Stimulated activated CD4-positive, alpha-beta T cell treated with anti-CD3 and anti-CD28 coated beads, Interleukin-1b, Interleukin-23, amount 100 ng/mL, for 24 hours (primary cell): Measurements from ENCODE around the gene BCAR3.
"Not testable (repeated sequence)": the region's sequence is repeated elsewhere in the genome, so short reads cannot be mapped to it uniquely, and the experiment has no call there.

ENCODE experiments used
- DNase-seq, 4 experiments: peaks; one replicate each; pipeline ENCODE4 v3.0.0-alpha.2; 2020; ENCODE audit warnings: low read depth in 4 of 4, low spot score in 1 of 4

Gene BCAR3

DNA sequence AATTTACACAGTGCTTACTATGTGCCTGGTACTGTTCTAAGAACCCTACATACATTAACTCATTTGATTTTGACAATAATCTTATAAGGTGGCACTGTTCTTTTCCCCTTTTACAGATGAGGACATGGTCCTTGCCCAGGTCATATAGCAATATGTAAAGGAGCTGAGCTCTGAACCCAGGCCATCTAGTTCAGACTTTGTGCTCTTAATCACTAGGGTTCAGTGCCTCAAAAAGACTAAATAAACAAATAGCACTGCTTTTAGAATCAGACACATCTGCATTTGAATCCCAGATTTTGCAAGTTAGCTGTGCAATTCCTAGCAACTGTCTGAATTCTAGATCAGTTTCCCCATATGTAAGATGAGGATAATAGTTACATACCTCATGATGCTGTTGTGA is 8.7 kb upstream of the BCAR3 start:
- no peak for DNase-seq

DNA sequence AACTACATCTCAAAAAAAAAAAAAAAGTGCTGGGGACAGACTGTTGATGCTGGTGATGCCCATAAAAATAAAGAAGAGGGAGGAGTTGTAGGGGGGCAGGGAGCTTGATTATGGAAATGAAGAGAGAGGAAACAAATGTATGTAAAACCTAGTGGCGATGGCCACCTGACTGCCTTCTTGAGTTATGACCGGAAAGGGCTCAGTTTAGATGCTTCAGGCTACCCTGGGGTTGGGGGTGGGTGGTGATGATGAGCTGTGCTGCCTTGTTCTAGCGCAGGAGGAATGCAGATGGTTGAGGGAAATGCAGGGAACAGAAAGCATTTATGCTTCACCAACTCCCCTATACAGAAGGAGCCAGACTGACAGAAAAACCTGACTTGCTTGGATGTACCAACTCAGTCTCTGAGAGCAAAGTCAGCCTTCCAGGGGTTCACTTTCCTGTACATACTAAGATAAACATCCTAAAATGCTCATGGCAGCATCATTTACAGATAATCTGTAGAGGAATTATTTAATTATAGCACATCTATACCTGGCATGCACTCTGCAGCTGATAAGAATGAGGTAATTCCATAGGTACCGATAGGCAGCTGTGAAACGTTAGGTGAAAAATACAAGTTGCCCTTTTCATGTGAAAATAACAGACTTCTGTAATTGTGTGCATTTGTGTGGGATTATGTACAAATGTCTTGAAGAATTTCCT is 8.0 kb upstream of the BCAR3 start:
- no peak for DNase-seq

DNA sequence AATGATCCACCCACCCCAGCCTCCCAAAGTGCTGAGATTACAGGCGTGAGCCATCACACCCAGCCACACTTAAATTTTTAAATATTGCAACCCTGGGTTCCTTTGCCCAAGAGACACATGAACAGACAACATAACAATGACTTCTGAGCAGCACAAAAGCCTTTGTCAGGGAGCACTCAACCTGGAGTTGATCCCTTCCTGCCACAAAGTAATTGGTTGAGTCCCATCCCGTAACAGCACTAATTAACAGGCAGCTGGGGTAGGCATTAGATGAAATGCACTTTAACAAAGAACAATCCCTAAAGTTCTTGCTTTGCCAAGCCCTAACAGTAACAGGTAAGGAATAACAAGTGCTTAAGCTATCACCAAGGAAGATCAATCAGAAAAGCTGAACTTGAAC is 5.9 kb upstream of the BCAR3 start:
- DNase-seq, result no peak

DNA sequence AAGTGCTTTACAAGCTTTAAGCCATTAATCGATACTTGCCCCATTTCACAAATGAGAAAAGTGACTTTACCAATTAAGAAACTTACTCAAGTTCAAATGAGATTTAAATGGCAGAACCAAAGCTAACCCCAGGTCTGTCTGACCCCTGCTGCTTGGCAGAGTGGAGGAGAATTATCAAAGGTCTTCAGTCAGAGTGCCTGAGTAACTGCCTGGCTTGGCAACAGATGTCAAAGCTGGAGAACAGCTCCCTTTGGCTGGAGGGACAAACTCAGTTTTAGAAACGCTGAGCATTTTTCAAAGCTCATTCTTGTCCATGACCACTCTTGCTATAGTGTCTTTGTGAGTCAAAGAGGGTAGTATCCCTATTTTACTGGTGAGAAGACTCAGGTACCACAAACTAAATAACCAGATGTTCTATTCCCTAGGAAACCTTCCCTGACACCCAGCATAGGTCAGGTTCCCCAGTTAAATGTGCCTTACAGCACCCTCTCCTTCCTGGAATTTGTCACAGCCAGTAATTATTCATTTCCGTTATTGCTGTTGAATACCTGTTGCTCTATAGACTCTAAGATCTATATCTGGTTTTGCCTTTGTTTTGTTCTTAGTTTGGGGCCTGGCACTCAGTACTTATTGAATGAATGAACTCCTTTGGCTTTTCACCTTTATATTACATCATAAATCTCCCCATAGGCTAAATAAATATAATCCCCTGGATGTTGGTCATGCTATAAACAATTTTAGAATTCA is 5.0 kb upstream of the BCAR3 start:
- DNase-seq, result no peak

DNA sequence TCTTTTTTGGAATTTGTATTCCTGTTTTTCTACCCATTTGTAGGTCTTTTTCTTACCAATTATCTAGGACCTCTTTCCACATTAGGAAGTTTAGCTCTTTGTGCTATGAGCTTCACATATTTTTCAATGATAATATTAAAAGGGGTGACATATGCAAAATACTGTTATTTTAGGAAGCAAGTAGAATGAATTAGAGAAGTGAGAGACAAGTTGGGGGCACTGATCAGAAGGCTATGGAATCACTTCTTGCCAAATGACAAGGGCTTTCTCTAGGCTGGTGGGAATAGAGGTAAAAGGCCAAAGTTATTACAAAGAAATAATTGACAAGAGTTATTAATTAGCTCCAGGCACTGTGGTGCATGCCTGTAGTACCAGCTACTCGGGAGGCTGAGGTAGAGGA is 4.3 kb upstream of the BCAR3 start:
- no peak for DNase-seq

DNA sequence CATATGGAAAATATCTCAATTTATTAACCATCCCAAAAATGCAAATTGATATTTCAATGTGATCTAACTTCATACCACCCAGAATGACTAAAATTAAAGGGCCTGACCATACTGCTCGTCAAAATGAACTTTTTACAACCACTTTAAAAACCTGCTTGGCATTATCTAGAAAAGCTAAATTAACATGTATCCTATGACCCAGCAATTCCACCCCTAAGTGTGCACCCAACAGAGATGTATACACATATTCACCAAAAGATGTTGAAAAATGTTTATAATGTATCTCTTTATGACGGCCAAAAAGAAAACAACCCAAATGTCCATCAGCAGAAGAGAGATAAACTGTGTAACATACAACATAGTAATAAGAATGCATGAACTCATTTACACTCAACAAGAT is 1.6 kb upstream of the BCAR3 start:
- DNase-seq, result no peak

DNA sequence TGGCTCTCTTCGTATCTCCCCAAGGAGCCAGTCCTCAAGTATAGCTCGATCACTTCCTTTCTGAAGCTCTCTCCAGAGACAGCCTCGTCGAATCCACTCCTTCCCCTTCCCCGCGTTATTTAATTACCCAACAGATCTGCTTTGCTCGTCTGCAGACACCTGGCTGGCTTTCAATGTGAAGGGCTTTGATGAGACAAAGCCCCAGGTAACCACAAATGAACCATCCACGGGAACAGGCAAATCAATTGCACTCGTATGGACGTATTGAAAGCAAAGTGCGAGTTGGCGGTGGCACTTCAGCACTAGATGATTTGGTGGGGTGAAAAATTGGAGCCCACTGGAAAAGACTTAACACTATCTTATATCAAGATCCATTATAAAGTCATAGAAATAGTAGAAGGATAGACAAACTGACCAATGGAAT is 364 bp upstream of the BCAR3 start:
- DNase-seq, result no peak

DNA sequence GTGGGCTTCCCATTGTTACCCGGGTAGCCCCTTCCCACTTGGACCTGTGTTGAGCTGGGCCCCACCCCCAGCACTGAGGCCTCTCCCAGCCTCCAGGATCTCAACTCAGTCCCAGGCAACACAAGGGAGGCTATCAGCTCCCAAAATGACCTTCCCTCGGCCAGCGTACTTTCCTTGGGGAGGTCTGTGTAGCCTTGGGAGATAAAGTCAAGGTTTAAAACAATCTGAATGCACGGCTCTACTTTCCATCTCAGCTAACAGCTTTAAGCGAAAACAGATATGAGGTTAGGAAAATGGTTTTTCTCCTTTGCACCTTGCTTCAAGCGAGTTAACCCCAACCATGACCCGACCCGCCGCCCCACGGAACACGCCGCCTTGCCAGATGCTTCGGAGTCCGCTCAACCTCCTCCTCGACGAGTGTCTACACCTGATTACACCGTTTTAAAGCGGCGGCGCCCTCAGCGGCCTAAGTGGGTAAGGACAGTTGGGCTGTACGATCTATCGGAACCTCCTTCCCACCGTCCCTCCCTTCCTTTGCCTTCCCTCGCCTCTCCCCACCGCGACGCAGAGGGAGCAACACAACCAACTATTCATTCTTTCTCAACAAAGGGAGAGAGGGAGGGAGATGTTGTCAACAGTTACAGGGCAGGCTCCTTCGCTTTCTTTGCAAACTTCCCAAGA is 1.1 kb downstream of the BCAR3 start:
- DNase-seq, result peak in 1 of 4 experiments; percentile 45

DNA sequence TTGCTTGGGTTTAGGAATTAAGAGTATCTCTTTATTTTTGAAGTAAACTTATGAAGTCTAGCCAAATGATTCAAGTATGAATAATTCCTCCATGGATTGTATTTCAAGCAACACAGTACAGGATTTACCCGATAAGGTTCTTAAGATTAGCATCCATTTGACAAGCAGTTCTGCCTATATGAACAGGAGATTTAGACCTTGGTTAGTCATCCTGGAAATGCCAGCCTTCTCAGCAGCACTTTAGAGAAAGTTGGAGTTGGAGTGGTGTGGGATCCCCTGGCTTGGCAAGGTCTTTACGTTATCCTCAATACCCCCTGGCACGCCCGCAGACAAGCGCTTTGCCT is 1.6 kb downstream of the BCAR3 start:
- no peak for DNase-seq

DNA sequence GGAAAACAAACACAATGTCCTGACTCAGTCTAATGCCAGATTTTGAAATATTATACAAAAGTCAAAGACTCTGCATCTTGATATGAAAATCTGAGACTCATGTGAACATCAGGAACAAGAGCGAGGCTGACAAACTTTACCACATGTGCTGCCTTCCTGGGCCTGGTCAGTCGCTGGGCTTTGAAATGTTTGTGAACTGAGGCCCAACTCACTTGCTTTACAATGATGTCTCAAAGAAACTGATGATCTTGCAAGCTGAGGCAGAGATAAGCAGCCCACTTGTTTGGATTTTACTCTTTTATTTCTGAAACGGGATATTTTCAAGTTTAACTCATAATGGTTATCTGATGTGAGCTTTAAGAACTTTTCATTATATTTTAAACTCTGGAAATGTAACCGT is 2.1 kb downstream of the BCAR3 start:
- DNase-seq, result no peak

DNA sequence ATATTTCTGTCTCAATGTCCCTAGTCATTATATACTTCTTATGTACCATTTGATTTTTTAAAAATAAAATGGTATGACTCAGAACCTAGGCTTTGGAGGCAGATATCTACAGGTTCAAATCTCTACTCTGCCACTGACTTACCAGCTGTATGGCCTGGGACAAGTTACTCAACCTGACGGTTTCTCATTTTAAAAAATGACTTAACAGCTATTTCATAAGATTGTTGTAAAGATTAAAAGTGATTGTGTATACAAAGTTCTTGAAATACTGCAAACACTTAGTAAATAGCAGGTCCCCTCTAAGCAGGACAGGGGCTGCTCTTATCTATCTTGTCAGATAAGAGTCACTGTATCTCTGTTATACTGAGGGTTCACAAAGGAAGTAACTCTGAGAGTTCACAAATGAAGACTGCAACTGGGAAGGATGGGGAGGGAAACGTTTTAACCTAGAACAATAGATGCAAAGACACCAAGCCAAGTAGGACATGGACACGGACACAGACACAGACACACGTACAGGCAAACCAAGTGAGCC is 2.6 kb downstream of the BCAR3 start:
- no peak for DNase-seq

DNA sequence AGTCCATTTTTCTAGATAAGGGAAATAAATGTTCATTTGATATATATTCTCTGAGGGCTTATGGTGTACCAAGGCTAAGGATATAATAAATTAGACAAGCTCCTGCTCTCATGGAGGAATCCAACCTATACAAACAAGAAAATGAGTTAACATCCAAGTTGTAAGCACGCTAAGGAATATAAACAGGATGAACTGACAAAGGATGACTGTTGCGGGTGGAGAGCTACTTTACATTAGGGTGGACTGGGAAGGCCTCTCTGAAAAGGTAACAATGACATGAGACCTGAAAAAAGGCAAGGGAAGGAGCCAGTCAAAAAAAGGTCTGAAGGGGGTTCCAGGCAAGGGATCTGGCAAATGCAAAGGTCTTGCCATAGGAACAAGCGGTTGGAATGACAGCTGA is 3.1 kb downstream of the BCAR3 start:
- DNase-seq, result no peak

DNA sequence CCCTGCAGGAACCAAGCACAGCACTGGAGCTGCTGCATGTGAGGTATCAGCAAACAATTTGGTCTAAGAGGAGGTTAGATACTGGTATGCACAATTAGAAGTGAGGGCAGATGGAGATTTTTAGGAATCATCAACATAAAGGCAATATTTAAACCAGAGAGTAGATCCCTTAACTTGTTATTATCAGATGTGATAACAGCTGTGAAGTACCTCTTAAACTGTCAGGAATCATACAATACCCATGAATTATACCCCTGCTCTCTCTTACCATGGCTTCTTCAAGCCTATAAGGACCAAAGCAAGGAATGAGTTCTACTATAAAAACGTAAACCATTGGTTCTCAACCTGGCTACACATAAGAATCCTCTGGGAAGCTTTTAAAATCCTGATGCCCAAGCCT is 3.9 kb downstream of the BCAR3 start:
- DNase-seq, result no peak

DNA sequence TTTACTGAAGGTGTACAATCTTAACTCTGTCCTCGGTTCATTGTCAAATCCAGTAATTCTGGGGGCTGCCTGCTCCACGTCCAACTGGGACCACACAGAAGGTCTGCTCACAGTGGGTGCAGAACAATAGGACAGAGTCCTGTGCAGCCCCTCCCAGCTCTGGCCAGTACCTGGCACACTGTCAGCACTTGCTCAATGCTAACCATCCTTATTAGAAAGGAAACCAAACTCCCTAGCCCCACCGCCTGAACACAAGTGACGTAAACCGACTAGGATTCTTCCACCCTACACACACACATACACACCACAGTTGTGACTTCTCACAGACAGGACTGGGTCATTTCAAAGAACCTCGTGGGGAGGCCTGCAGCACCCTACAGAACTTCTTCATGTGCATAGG is 5.2 kb downstream of the BCAR3 start:
- no peak for DNase-seq

DNA sequence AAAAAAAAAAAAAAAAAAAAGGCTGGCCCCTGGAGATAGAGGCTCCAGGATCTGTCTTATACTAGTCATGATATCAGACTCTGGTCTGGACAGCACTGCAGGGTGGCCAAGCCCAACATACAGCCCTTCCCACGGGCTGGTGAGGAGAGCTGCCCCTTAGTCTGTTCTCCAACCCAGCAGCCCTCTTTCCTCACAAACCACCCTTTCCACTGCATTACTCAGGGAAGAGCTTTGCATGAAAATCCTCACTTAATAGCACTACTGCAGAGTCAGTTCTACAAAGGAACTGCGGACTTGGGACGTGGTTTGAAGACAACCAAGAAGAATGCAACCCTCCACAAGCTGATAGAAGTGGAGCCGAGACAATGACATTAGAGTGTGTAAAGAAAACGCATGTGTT is 5.7 kb downstream of the BCAR3 start:
- DNase-seq, result no peak

DNA sequence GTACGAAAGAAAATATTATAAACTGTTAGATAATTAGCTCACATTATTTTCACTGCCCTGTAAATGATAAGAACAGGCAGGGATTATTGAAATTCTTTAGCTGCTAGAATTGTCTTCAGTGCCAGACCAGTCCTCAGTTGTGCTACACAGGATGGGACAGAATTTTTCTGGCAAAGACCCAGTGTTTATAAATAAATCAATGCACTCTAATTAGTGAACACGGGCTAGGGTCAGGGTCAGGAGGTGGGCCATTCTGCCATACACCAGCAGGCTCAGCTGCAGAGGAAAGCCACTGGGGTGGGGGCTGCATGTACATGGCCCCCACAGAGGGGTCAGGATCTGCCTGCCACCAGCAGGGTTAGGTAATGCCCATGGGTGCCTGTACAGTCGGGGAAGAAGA is 6.4 kb downstream of the BCAR3 start:
- DNase-seq, result no peak

DNA sequence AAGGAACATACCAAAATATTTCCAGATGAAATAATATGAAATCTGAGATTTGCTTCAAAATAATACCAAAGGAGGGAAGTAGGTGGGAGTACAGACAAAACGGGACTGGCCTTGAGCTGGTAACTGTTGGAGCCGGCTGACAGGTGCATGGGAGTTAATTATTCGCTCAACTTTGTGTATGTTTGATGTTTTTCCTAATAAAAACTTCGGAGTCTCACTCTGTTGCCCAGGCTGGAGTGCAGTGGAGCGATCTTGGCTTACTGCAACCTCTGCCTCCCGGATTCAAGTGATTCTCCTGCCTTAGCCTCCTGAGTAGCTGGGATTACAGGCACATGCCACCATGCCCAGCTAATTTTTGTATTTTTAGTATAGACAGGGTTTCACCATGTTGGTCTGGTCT is 7.6 kb downstream of the BCAR3 start:
- not testable (repeated sequence) for DNase-seq

DNA sequence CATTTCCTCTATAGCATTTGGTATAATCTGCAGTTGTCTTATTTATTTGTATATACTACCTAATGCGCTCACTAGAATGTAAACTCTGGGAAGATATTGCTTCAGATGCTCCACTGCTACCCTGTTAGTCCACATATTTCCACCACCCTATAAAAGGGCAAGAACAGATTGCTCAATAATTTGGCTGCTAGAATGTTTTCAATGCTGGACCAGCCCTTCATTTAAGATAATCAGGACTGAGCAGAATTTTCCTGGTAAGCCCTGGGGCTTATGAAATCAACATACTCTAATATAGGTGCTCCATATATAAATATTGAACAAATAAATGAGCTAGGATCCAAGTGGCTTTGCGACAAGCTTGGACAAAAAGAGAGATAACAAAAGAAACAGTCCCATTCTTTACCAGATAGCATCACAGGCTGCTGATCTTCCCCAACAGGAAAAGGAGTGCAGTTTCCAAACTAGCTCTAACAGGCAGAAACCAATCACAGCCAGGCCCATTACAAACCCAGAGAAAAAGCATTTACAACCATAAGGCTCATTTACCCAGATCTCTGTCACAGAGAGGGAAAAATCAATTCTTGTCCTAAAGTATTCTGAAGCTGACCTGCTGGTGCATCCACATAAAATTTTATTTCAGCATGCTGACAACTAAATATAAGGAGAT is 8.3 kb downstream of the BCAR3 start:
- DNase-seq, result no peak

DNA sequence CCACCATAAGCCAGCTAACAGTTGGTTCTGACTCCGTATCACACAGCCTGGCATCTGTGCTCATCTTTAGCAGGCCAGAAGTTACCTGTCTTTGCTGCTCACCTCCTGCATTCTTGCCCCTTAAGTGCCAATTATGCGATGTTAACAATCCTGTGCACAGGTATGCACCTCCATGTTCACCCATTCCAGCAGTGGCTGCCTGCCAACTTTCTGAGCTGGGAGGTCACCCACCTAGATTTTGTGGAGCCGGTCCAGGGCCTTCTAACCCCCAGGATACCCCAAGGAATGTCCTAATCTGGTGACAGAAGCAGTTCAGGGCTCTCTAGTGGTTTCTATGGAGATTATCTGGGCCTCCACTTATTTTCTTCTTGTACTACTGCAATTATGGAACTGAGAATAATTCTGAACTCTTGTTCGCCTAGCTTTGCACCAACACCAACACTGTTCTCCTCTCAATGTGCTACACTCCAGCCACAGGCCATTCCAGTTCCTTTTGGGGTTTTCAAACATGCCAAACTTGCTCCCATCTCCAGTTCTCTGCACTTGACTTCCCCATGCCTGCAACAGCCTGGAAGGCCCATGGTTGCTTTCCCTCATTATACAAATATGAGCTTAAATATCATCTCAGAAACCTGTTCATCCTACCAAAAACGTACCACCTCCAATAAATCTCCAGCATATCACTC is 9.0 kb downstream of the BCAR3 start:
- no peak for DNase-seq

DNA sequence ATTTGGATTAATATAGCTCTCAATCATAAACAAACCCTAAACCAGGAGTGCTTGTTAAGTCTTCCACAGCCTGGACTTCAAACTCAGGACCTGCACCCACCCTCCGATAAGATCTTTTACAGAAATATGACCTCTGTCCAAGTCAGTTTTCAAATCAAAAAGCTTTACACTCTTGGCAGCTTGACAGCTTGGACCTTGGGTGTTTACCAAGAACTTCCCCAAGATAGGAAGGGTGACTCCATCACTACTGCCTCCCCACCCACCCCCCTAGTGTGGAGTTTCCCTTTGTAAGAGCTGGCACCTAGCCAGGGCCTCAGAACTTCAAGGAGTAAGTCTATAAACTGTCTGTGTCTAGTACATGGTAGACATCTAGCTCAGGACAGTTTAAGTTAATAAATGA is 9.6 kb downstream of the BCAR3 start:
- DNase-seq, result no peak

DNA sequence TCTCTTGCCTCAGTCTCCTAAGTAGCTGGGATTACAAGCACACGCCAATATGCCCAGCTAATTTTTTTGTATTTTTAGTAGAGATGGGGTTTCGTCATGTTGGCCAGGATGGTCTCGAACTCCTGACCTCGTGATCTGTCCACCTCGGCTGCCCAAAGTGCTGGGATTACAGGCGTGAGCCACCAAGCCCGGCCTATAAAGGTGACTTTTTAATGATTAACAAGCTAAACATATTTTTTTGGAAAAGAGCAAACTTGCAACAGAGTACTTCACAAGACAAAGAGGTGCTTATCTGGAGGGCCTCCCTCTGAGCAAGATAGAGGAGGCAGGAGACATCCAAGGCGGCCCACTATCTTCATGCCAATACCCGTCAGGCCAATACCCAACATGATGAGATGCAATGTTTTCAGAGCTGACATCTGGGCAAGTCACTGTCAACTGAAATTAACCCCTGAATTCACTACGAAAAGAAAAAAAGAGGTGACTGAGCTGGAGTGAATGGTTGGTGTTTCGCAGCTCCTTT is 10.5 kb downstream of the BCAR3 start:
- DNase-seq, result no peak
